ENCODE results near the gene PDE9A.
"Not testable (repeated sequence)": the region's sequence is repeated elsewhere in the genome, so short reads cannot be mapped to it uniquely, and the experiment has no call there.

Gene PDE9A

DNA sequence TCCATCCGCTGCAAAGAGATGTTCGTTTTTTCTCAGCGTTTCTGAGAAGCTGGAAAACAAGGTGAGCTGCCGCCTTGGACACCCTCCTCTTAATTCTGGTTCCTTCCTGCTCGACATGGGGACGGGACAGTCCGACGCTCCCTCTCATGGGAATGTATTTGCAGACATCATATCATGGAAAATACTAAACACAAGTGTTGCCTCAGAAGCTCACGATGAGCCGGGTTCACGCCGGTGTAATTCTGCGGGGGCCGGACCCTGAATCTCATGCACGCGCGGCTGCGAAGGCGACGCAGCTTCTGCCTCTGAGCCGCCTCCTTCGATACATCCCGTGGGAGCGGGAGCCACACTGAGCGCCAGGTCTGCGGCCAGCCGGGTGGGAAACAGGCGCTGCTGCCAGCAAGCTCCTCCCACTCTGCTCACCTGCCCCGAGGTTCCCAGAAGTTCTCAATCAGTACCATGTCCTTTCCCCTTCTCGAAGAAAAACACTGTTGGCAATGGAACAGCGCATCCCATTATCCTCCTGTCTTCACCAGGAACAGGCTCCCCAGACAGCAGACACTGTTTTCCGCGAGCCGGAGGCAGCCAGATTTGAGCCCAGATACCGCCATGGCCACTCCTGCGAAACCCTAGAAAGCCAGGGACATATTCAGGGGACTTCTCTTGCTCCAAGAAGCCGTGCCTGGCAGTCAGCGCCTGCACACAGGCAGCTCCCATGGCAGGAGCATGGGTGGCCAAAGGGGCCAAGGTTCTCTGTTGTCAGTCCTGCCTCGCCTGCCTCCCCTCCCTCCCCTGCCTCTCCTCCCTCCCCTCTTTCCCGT is 127.9 kb downstream of the PDE9A start:
- no peak for DNase-seq

DNA sequence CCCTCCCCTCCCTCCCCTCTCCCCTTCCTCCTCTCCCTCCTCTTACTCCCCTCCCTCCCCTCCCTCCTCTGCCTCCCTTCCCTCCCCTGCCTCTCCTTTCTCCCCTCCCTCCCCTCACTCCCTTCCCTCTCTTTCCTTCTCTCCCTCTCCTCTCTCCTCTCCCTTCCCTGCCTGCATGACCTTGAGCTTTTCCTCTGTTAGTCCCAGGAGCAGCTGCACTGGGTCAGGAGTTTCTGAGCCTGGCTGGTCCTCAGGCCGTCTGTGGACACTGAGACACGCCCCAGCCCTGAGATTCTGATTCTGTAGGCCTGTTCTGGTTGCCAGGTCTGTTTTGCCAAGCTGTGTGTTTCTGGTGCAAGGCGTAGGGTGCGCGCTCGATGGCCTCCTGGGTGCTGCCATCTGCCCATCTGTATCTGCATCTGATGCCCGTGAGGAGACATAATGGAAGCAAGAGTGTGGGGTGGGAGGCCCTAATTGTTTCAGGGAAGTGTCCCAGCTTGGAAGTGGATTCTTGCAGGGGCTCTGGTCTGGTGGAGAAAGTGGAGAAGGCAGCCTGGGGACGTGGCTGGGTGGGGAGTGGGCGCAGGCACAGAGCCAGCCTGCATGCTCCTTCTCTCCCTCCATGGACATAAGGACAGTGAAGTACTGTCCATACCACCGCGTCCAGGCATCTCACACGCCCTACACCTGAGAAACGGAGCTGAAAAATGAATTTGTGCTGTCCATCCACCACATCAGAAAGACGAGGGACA is 128.7 kb downstream of the PDE9A start:
- DNase-seq = no peak

DNA sequence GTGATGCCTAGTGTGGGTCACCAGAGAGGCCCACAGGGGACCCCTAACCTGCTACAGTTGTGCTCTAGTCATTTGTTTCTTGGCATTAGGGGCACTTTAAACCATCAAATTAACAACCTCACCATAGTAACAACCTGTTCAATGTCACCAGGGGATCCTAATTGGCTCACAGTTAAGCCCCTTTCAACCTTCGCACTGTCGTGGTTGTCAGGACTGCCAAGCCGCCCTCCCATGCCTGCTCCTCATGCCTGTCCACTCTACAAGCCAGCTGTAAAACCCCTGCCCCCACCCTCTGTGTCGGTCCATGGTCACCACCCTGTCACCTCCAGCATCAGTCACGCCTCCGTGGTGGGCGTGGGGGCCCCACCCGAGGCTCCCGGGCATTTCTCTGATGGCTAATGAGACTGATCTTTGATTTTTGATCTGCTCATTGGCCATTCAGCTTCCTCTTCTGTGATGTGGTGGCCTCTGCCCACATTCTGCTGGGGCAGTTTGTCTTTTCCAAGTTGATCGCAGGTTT is 129.4 kb downstream of the PDE9A start:
- peak; percentile 1 for DNase-seq

DNA sequence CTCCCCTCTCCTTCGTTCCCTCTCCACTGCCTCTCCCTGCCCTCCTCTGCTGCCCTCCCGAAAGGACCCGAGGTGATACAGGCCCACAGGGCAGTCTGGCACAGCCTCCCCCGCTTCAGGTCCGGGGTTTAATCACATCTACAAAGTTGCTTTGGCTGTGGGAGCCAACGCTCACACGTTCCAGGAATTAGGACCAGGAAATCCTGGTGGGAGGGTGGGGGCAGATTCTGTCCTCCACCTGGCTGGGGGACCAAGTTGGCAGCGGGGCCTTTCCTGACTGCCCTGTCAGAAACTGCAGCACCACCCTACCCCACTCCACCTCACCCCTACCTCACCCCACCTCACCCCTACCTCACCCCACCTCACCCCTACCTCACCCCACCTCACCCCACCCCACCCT is 130.9 kb downstream of the PDE9A start:
- no peak for DNase-seq

DNA sequence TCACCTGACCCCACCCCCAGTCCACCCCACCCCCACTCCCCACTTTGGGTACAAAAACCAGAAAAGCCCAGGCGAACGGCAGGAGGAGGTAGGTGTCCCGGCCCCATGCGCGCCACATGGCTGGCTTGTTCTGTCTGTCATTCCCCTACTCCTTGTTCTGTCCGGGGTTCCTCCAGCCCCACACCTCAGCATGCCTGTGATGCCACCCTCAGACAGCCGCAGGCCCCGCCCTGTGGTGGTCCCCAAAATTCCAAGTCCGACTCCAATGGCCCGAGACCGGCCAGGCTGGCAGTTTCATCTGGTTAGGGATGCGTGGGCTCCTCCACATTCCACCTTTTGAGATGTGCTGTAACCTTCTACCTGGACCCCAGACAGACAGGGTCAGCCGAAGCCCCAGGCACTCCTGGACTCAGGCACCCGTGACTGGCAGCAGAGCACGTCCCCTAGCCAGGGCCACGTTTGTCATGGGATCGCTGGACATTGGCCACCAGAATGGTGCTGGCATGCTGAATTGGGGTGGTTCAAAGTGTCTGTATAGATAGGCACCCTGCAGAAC is 131.6 kb downstream of the PDE9A start:
- no peak for DNase-seq

DNA sequence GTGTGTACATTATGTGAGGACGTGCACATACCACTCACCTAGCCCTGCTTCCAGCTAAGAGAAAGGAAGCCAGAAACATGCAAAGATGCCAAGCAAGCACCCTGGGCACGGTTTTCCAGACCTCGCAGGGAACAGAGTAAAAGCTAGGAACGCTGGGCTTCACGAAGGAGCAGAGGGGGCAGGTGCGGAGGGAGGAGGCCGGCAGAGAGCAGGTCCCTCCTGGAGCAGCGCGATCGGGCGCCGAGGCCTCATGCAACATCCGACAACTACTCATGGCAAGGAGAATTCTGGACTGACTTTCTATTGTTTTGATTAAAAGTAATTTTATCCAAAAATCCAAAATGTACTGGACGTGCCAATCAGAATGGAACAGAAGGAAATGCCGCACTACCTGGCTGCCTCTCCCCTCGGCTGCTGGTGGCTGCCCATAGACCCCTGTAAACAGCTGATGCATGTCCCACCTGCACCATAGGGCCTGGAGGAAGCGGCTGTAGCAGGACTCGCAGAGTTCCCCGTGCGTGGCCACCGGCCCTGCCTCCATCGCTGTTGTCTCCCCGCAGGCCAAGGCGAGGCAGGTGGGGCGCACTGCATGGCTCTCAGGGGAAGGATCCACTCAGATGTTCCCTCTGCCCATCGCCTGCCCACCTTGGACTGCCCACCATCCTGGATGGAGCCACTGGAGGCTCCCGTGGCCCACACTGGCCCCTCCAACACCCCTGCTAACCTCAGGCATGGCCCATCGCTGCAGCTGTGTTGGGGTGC is 132.4 kb downstream of the PDE9A start:
- DNase-seq = no peak

DNA sequence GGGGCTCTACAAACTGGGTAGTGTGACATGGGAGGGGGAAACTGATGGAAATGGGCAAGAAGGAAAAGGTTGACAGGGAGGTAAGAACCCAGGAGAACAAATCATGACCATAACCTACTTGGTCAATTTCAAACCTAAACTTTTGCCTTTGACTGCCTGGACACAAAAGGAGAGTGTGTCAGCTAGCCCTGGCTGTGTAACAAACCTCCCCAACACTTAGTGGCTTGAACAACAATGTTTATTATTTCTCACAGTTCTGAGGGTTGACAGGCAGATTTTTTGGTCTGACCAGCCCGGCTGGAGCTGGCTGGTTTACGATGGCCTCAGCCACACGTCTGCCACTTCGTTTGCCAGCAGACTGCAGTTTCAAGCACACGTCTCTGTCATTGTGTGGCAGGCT is 133.5 kb downstream of the PDE9A start:
- DNase-seq = no peak

DNA sequence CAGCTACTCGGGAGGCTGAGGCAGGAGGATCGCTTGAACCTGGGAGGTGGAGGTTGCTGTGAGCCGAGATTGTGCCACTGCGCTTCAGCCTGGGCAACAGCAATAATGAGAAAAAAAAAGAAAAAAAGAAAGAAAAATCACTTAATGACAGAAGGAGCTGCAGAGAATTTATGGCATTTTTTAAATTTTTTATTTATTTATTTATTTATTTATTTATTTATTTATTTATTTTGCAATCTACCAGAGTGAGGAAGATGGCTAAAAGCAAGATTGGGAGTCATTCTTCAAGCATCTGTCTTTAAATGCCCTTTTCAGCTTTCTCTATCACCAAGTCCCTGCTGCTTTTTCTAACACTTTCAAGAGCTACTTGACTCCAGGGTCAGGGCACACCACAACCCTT is 134.2 kb downstream of the PDE9A start:
- no peak for DNase-seq

DNA sequence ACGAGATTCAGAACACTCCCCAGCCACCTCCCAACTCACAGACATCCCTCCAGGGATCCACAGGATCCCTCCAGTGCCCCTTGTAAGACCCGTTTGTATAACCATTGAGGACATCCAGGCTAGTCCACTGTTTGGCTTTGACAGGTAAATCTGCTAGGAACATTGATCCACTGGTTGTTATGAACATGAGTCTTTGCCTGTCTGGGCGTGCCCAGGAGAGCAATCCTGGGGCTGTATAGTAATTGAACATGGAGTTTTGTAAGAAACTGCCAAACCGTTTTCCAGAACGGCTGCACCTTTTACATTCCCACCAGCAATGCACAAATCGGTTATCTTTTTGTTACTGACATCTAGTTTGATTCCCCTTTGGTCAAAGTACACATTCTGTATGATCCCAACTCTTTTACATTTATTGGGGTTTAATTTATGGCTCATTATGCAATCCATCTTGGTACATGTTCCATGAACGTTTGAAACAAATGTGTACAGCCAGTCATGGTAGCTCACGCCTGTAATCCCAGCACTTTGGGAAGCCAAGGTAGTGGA is 137.2 kb downstream of the PDE9A start:
- DNase-seq = no peak

DNA sequence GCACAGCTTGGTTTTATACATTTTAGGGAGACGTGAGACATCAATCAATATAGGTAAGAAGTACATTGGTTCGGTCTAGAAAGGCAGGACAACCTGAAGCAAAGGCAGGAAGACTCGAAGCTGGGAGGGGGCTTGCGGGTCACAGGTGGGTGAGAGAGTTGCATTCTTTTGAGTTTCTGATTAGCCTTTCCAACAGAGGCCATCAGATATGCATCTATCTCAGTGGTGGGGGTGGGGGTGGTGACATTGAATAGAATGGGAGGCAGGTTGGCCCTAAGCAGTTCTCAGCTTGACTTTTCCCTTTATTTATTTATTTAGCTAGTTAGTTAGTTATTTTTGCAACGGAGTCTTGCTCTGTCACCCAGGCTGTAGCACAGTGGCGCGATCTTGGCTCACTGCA is 140.4 kb downstream of the PDE9A start:
- DNase-seq = no peak

DNA sequence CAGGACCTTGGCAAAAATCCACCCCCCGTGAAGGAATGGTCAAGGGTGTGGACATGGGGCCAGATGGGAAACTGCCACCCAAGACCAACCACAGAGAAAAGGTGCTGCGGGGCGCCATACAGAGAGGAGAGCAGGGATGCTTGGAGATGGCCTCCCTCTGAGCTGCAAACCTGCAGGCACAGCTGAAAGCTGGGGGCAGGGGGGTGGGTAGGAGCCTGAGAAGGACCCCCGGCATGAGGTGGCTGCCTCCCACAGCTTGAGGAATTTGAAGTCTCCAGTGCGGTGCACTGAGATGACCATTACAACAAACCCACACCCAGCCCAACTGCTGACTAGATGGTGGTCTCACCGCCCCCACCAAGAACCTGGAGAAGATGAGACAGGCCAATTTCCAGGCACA is 141.1 kb downstream of the PDE9A start:
- no peak for DNase-seq

DNA sequence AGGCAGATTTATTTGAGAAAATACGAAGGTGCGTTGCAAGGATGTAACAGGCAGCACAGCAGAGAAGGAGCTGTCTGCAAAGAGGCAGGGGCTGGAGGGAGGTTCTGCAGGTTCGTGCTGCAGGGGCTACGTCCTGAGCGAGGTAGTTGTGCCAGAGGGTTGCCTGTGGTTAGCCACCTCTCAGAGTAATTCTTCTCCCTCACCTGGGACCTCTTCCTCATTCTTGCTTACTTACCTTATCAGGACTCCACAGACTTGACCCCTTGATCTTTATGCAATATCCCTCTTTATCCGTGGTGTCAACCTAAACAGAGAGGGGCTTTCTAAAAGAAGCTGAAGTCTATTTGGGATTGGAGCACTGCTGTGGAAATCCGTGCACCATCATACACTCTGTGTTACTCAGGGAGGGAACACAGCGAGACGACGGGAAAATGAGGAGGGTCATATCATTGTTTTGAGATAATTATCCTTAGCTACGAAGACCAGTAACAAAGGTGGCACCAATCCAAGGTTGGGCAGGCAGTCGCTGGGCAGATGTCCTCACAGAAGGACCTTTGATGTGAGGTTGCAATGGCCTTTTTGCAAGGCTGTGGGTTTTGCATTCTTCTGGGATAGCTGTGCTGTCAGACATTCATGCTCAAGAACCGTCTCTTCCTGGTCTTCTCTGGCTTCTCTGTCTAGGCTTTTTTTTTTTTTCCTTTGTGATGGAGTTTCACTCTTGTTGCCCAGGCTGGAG is 143.1 kb downstream of the PDE9A start:
- no peak for DNase-seq

DNA sequence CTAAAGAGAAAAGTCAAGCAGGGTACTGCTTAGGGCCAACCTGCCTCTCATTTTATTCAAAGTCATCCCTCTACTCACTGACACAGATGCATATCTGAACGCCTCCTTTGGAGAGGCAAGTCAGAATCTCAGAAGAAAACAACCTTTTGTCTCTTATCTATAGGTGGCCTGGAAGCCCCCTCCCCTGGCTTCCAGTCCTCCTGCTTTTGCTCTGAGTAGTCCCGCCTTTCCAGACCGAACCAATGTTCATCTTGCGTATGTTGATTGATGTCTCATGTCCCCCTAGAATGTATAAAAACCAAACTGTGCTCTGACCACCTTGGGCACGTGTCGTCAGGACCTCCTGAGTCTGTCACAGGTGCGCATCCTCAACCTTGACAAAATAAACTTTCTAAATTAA is 144.1 kb downstream of the PDE9A start:
- no peak for DNase-seq

DNA sequence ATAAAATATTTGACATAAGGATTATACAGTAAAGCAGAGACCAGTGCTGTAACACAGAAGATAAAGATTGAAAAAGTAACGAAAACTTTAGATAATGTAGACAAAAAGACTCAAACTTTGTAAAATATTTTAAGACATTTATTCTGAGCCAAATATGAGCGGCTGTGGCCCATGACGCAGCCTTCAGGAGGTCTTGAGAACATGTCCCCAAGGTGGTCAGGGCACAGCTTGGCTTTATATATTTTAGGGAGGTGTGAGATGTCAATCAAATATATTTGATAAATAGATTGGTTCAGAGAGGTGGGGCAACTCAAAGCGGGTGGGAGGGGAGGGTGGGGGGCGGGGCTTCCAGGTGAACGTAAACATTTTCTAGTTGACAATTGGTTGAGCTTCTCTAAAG is 144.7 kb downstream of the PDE9A start:
- DNase-seq = no peak

DNA sequence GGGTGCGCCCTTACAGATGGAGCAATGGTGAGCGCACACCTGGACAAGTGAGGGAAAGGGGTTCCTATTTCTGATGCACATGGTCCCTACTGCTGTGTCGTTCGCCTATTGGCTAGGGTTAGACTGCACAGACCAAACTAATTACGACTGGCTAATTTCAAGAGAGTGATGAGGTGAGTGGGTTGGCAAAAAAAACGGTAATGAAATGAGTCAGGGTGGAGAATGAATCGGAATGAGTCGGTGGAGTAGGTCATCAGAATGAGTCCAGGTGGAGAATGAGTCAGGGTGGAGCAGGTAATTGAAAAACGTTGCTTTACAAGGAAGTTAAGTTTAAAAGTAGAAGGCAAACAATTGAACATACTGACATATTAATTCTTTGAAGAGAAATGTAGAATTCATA is 146.1 kb downstream of the PDE9A start:
- DNase-seq = no peak

DNA sequence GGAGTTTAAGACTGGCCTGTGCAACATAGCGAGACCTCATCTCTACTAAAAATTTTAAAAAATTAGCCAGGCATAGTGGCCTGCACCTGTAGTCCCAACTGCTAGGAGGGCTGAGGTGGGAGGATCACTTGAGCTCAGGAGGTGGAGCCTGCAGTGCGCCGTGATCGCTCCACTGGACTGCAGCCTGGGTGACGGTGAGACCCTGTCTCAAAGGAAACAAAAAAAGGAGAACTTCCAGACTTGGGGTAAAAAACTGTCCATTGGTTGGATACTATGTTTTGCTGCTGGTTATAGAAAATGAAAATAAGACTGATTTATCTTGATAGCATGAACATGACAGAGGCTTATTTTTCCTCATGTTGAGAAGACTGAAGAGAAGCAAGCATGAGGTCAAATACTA is 146.5 kb downstream of the PDE9A start:
- no peak for DNase-seq

DNA sequence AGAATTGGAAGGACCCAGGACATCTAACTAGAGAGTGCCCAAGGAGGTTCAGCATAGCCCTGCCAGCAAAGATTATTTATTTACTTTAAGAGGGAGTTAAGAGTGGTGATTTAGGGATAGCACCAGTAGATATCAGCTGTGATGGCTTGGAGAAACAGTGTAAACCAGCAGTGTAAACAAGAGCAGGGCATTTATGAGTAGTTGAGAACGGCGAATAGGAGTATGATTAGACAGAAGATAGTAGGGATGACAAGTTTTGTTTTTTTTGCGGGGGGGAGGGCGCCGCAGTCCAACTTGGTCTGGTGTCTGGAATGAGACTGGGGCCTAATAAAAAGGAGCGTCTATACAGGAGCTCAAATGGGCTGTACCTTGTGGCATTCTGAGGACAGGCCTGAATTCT is 148.2 kb downstream of the PDE9A start:
- DNase-seq = not testable (repeated sequence)

DNA sequence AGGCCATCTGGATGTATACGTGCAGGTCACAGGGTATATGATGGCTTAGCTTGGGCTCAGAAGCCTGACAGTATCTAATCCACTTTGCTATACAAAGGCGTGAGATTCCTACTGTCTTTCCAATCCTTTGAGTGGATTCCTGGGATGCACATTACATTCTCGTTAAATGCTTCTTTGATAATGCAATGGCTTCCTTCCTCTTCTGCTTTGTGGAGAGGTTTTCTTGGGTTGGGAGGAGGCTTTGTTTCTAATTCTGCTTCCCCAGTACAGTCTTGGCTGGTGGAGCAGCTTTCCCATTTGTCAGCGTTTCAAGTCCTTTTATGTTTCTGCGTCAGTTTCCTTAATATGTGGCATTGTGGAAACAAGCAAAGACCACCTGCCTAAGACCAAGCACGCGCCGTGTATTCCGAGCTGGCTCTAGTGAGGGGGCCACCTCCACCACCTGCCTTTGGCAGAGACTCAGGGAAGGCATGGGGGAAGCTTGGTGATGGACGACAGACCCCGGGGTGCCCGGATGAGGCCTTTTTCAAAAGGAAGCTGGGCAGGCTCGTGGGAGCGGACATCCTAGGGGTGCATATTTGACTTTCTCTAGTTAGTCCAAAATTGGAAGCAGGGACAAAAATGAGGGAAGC is 153.2 kb downstream of the PDE9A start:
- no peak for DNase-seq

DNA sequence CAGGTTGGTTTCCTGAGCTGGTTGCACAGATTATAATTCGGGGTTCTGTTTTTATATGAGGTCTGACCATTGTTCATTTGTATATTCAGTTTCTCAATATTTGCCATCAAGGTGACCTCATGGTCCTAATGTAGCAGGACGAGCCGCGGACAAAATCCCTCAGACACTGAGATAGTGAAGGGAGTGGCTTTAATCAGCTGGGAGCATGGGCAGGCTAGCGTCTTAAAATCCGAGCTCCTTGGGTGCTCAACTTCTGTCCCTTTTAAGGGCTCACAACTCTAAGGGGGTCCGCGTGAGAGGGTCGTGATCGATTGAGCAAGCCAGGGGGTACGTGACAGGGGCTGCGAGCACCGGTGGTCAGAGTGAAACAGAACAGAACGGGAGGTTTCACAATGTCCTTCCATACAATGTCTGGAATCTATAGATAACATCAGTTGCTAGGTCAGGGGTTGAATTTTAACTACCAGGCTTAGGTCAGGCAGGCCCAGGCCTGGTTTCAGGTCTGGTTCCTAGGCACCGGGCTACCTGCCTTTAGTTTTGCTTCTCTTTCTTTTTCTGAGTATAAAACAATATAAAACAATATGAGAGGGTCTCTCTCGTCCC is 154.0 kb downstream of the PDE9A start:
- not testable (repeated sequence) for DNase-seq

DNA sequence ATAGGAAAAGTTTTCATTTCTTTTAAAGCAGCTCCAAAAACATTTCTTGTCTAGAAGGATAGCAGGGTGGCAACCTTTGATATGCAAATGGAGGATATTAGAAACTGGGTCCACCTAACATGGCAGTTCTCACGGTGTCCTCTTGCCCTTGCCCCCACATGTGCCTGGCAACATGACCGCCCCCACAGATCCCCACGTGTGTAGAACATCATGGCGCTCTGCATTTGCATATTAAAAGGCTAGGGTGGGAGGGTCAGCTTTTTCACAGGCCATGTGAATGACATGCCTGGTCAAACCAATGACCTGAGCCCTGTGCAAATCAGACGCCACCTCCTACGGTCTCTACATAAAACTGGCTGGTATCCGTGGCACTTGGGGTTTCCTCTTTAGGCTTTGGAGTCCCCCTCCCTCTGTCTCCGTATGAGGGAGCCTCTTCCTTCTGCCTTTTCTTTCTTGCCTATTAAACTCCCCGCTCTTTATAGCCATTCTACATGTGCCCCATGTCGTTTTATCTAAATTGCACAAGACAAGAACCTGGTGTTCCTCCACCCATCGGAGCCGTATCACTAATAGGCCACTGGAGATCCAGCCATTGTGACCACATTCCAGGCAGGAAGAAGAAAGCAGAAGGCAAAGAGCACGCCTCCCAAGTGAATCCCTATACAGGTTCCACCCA is 154.7 kb downstream of the PDE9A start:
- DNase-seq = no peak

DNA sequence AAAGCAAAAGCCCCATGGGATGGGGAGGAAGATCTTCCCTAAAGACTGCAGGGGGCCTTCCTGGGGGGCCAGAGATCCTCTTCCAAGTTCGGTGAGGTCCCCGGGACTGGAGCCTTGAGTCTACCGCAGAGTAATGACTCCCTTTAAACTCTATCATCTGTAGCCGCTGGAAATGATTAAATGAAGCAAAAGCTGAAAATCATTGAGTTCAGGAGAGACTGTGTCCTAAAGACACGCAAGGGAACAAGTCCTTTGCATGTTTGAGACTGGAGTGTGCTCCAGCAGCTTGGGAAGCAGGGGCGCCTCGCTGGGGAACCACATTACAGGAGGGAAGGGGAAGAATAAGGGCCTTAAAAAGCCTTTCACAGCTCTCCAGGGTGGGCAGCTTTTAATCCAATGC is 155.8 kb downstream of the PDE9A start:
- no peak for DNase-seq

Measured in 8988T (cell line).